Activated CD8-positive, alpha-beta memory T cell treated with anti-CD3 and anti-CD28 coated beads, Interleukin-2, amount 10 ng/mL, durations not matched to agents 7 days and 5 days (primary cell): ENCODE results near the gene CACNA2D4. TPM values are rescaled to one million over a fixed set of nuclear protein-coding genes. Genes with fewer than 3 reads are reported as not detected.

Source experiments
- ATAC-seq: fragments of 150-1000 bp; cut with Tn5 transposase; one replicate; pipeline ENCODE4 v1.10.0; 2021; ENCODE audit warnings: moderate library complexity
- CTCF ChIA-PET: fragments of 350-600 bp; sonication (Branson Sonifier 250); formaldehyde crosslinking; loops from one replicate; lab custom pipeline; 2021; ENCODE audit warnings: antibody characterized with exemption; lab: Charles Lee
- DNase-seq: peaks from one replicate; pipeline ENCODE4 v3.0.0-alpha.2; 2020
- H3K27ac Mint-ChIP-seq: one replicate; pipeline ENCODE4 v1.8.0; 2021; ENCODE audit warnings: mild to moderate bottlenecking, mixed read lengths
- H3K27me3 Mint-ChIP-seq: one replicate; pipeline ENCODE4 v1.8.0; 2021; ENCODE audit warnings: mixed read lengths
- H3K36me3 Mint-ChIP-seq: one replicate; pipeline ENCODE4 v1.8.0; 2021; ENCODE audit warnings: mild to moderate bottlenecking, mixed read lengths
- H3K4me1 Mint-ChIP-seq: one replicate; pipeline ENCODE4 v1.8.0; 2021; ENCODE audit warnings: mixed read lengths
- H3K4me3 Mint-ChIP-seq: one replicate; pipeline ENCODE4 v1.8.0; 2021; ENCODE audit warnings: mild to moderate bottlenecking, moderate library complexity, mixed read lengths
- H3K9me3 Mint-ChIP-seq: one replicate; pipeline ENCODE4 v1.8.0; 2022; ENCODE audit warnings: low read depth, mixed read lengths
- total RNA-seq, 2 experiments: library from RNA; stranded (reverse); gene quantifications; one replicate each; pipeline ENCODE4 v1.2.3, GENCODE V29; 2021

CACNA2D4 gene
- total RNA-seq, 2 experiments from 2014 or later, result 5.9 to 8.2 TPM

DNA sequence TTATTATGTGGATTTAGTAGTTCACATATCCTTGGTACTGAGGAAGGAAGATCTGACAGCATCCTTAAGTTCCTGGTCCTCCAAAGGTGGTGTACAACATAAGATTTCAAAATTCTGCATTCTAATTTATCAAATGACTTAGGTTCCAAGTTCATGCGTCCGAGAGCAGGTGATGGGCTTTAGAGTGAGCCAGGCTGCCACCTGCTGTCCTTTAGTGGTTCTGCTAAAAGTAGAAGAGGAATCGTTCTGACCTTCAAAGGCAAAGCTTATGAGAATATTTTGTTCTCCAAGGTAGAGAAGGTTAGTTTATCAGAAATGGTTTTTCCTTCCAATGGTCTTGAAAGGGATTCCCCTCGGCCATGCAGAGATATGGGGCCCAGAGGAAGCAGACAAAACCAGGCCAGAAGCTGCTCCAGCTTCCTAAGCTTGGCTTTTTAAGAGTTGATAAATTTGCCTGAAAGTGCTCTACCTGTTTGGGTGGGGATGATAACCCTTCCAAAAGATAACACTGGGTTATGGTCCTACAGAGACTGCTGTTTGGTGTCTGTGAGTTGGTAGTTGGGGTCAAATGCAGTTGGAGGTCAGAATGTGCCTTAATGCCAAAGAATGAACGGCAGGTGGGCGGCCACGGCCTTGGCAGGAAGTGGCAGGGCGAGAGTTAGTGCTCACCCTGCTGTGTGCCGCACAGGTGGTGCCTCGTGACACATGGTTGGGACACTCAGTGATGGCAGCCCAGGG is 127.2 kb downstream of the CACNA2D4 start:
- ATAC-seq, result peak; percentile 34
- H3K36me3 Mint-ChIP-seq, result peaks cover under 1% of the 10 kb centered on the region
- peak; percentile 81 for DNase-seq
- H3K4me3 Mint-ChIP-seq, result no peak overlapping the region
- H3K27me3 Mint-ChIP-seq, result no peaks in the 10 kb centered on the region
- CTCF ChIA-PET, result interaction anchor here (0.6 to 8.2 kb wide), 34 partner anchors 9 to 674 kb away, joined by 3 to 304 read pairs (median 4); partner anchors contain the start of gene WNT5B
- peak overlapping the region; percentile 56 for H3K27ac Mint-ChIP-seq
- peaks cover 27% of the 10 kb centered on the region for H3K4me1 Mint-ChIP-seq
- no peaks in the 10 kb centered on the region for H3K9me3 Mint-ChIP-seq

DNA sequence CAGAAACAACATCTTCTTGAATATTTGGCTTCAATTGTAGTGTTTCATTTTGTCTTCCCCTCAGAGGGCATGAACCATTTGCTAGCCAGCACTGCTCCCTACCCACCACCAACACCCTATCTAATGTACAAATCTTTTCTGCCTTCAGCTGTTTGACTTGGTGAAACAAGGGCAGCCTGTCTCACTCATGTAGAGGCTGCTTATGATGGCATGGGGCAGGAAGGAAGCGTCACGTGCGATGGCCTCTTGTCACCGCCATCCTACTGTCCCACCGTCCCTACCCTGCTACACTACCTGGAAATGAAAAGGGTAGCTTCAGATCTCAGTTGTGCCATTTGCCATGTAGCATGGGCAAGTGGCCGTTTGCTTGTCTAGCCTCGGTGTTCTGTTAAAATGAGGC is 128.0 kb downstream of the CACNA2D4 start:
- H3K27me3 Mint-ChIP-seq, result no peaks in the 10 kb centered on the region
- no peak for DNase-seq
- H3K27ac Mint-ChIP-seq, result no peak overlapping the region
- peaks cover 24% of the 10 kb centered on the region for H3K4me1 Mint-ChIP-seq
- no peak overlapping the region for H3K4me3 Mint-ChIP-seq
- ATAC-seq, result no peak
- CTCF ChIA-PET, result interaction anchor here (0.8 to 8.2 kb wide), 23 partner anchors 8 to 673 kb away, joined by 3 to 304 read pairs (median 6); partner anchors contain the start of gene WNT5B
- H3K9me3 Mint-ChIP-seq, result no peaks in the 10 kb centered on the region
- H3K36me3 Mint-ChIP-seq, result peaks cover 4% of the 10 kb centered on the region

DNA sequence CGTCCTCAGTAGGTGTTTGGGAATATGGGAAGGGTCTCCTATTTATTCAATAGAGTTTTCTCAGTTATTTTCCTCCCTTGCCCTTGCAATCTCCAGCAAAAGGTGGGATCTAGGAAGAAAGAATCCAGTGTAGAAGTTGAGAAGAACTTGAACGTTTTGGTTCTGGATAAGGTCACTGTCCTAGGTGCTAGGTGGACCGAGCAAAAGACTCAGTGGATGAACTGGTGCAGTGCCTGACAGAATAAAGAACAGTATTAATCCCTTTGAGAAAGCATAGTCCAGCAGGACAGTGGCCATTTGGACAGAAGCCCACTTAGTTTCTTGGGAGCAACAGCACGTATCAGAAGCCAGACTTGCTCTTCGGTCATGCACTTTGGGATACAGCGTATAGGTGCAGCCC is 130.7 kb downstream of the CACNA2D4 start:
- Mint-ChIP-seq H3K4me1 (peaks cover 21% of the 10 kb centered on the region), H3K9me3 (no peaks in the 10 kb centered on the region), H3K36me3 (peaks cover 10% of the 10 kb centered on the region), H3K27ac (no peak overlapping the region), H3K4me3 (no peak overlapping the region), H3K27me3 (no peaks in the 10 kb centered on the region)
- ATAC-seq, result no peak
- CTCF ChIA-PET, result interaction anchor here (1.8 to 6.1 kb wide), 3 partner anchors 134 to 153 kb away, joined by 7 to 304 read pairs (median 68); no protein-coding TSS in a partner anchor
- DNase-seq, result no peak

DNA sequence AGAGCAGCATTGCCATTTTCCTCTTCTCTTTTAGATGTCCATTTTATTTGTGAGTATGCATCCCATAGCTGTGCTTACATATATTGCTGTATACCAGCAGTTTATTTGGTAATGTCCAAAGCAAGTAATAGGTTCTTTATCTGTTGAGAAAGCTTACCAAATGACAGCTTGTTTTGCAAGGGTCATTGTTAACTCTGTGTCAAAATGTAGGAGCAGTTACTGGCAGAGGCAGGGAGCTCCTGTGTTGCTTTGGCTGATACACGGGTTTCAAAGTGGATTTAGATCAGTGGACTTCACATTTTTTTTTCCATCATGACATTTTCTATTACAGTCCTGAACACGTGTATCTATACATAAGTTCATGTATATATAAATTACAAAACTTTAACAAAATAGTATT is 136.2 kb downstream of the CACNA2D4 start:
- H3K27ac Mint-ChIP-seq, result no peak overlapping the region
- H3K9me3 Mint-ChIP-seq, result no peaks in the 10 kb centered on the region
- peaks cover 4% of the 10 kb centered on the region for H3K4me1 Mint-ChIP-seq
- ATAC-seq (no peak), DNase-seq (no peak)
- CTCF ChIA-PET, result interaction anchor here (0.7 to 2.4 kb wide), 6 partner anchors 9 to 233 kb away, joined by 3 to 11 read pairs (median 4); no protein-coding TSS in a partner anchor
- peaks cover 28% of the 10 kb centered on the region for H3K36me3 Mint-ChIP-seq
- H3K4me3 Mint-ChIP-seq, result no peak overlapping the region
- H3K27me3 Mint-ChIP-seq, result no peaks in the 10 kb centered on the region

DNA sequence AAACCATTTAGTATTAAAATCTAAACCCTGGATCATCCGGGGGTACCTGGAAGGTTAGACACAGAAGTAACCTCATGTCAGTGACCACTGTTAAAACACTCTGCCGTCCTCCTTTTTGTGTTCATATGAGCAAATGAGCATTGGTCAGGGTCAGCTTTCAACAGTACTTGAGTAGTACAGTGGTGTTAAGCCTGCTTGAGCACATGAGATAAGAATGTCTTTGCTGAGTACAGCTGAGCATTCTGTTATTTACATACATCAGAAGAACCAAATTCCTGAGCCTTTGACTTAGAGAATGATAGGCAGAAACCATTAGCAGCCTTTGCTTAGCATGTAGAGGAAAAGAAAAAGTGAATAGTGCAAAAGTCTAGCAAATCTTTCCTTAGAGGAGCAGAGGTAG is 136.7 kb downstream of the CACNA2D4 start:
- Mint-ChIP-seq H3K9me3 (no peaks in the 10 kb centered on the region), H3K4me3 (no peak overlapping the region), H3K4me1 (peaks cover 4% of the 10 kb centered on the region), H3K36me3 (peaks cover 28% of the 10 kb centered on the region), H3K27me3 (no peaks in the 10 kb centered on the region), H3K27ac (no peak overlapping the region)
- CTCF ChIA-PET, result interaction anchor here (0.9 to 2.4 kb wide), 5 partner anchors 9 to 158 kb away, joined by 3 to 11 read pairs (median 4); no protein-coding TSS in a partner anchor
- ATAC-seq, result no peak
- no peak for DNase-seq

DNA sequence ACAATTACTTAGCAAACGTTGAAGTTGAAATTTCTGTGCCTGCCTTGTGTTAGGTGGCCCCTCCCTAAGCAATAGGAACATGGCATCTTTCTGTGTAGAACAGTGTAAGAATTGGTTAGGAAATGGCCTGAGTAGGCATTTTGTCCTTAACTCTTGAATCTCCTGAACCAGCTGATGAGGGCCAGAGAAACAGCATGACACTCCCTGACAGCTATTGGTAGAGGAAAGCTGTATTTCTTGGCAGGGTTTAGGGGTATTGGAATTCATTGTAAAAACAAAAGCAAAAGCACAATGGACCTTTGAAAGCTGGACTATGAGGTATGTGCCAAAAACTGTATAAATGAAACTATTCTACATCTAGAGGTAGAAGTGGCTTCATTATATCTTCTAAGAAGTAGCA is 138.7 kb downstream of the CACNA2D4 start:
- CTCF ChIA-PET, result interaction anchor here (1.2 to 1.7 kb wide), 2 partner anchors 15 to 128 kb away, joined by 3 read pairs; no protein-coding TSS in a partner anchor
- Mint-ChIP-seq H3K9me3 (no peaks in the 10 kb centered on the region), H3K27me3 (no peaks in the 10 kb centered on the region), H3K4me1 (peaks cover 6% of the 10 kb centered on the region), H3K4me3 (no peak overlapping the region), H3K27ac (no peak overlapping the region), H3K36me3 (peaks cover 22% of the 10 kb centered on the region)
- ATAC-seq (no peak), DNase-seq (no peak)

DNA sequence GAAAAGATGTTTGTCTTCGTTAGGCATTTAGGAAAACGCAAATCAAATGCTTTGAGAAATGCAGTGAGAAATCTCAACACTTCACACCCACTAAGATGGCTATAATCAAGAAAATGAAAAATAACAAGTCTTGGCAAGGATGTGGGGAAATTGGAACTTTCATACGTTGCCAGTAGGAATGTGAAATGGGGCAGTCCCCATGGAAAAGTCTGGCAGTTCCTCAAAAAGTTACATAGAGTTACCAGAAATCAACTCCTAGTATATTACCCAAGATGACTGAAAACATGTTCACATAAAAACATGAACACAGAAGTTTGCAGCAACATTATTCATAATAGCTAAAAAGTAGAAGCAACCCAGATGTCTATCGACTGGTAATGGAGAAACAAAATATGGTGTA is 139.5 kb downstream of the CACNA2D4 start:
- H3K4me3 Mint-ChIP-seq, result no peak overlapping the region

DNA sequence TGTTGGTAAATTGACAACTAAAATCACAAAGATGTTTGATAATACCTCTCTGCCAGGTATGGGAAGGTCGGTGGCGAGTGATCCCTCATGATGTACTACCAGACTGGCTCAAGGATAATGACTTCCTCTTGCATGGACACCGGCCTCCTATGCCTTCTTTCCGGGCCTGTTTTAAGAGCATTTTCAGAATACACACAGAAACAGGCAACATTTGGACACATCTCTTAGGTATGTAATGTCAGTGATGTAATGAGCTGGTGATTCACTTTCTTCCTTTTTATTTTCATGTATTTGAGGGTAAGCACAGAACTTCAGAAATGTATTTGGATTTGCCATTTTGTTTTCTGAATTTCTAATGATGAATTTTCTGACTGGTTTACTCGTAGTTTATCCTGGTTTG is 140.7 kb downstream of the CACNA2D4 start:
- DNase-seq (no peak), ATAC-seq (no peak)
- Mint-ChIP-seq H3K36me3 (peaks cover 28% of the 10 kb centered on the region), H3K27ac (no peak overlapping the region), H3K4me3 (no peak overlapping the region), H3K4me1 (peaks cover 6% of the 10 kb centered on the region), H3K27me3 (no peaks in the 10 kb centered on the region), H3K9me3 (no peaks in the 10 kb centered on the region)
- CTCF ChIA-PET, result interaction anchor here (1.0 to 1.1 kb wide), 2 partner anchors 125 to 129 kb away, joined by 3 read pairs; no protein-coding TSS in a partner anchor

More for the DNA sequence above, 139.5 kb downstream of the CACNA2D4 start:
- no peak overlapping the region for H3K27ac Mint-ChIP-seq
- H3K36me3 Mint-ChIP-seq, result peaks cover 20% of the 10 kb centered on the region
- no peak for ATAC-seq
- CTCF ChIA-PET, result interaction anchor here (1.2 to 1.7 kb wide), 2 partner anchors 14 to 127 kb away, joined by 3 read pairs; no protein-coding TSS in a partner anchor
- no peaks in the 10 kb centered on the region for H3K27me3 Mint-ChIP-seq
- DNase-seq, result no peak
- H3K9me3 Mint-ChIP-seq, result no peaks in the 10 kb centered on the region
- peaks cover 6% of the 10 kb centered on the region for H3K4me1 Mint-ChIP-seq

DNA sequence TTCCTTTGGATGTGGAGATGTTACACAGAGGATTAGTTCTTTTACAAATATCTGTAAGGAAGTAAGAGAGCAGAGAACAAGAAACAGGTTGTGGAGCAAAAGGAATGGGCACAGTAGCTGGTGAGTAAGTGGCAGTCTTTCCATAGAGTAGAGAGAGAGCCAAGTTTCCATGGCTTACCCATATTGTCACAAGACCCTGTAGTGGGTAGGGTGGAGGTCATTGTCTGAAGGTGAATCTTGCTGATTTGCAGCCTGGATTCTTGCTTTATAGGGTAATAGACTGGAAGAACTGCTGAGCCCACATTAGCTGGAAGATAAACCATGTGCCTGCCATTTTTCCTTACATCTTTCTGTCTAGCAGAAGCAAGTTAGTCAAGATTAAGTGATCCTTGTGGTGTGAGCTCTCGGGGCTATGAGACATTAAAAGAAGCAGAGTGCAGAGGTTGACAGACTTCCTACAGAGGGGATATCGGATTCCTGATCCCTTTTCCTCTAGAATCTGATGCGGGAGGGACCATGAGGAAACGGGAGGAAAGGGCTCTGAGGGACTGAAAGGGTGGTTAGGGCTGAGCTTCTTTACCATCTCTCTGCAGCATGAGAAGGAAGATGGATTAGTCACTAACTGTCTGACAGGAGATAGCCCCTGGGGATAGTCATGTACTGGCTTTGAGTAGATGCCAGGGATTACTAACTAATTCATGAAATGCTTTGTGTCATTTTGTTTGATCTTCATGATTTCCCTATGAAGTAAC is 142.1 kb downstream of the CACNA2D4 start:
- ATAC-seq (no peak), DNase-seq (no peak)
- no peak overlapping the region for H3K4me3 Mint-ChIP-seq
- H3K9me3 Mint-ChIP-seq, result no peaks in the 10 kb centered on the region
- H3K27me3 Mint-ChIP-seq, result no peaks in the 10 kb centered on the region
- CTCF ChIA-PET, result interaction anchor here (1.0 to 2.1 kb wide), 4 partner anchors 15 to 142 kb away, joined by 3 to 6 read pairs (median 4); no protein-coding TSS in a partner anchor
- H3K4me1 Mint-ChIP-seq, result peaks cover 6% of the 10 kb centered on the region
- peaks cover 29% of the 10 kb centered on the region for H3K36me3 Mint-ChIP-seq
- no peak overlapping the region for H3K27ac Mint-ChIP-seq

DNA sequence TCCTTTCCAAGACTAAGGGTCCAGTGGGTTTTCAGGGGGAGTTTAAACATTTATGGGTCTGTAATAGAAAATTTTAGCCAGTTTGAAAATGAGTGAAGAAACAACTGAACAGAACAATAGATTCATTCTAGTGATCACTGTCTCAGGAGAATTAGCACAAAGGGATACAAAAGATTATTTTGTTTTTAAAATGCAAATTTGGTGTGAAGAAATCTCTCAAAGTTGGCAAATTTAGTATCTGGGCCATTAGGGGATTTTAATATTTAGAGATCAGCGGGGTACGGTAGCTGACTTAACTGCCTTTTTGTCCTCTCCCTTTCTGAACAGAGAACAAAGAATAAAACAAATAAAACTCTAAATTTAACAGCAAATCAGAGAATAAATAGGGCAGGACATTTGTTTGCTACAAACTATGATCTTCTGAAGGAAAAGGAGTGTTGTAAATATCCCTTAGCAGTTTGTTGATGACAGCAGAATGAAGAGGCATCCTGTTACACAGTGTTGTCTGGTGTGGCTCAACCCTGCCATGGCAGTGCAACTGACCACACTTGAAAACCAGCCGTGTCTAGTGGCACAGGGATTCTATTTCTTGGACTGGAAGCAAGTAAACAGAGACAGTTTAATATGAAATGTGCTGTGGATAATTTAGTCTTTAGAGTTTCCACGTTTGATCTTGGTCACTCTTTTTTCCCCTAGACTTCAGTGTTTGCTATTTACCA is 144.4 kb downstream of the CACNA2D4 start:
- Mint-ChIP-seq H3K36me3 (peaks cover 21% of the 10 kb centered on the region), H3K9me3 (no peaks in the 10 kb centered on the region), H3K4me1 (peaks cover 2% of the 10 kb centered on the region), H3K27me3 (no peaks in the 10 kb centered on the region), H3K27ac (no peak overlapping the region), H3K4me3 (no peak overlapping the region)
- CTCF ChIA-PET, result no interaction called here
- no peak for DNase-seq
- no peak for ATAC-seq

DNA sequence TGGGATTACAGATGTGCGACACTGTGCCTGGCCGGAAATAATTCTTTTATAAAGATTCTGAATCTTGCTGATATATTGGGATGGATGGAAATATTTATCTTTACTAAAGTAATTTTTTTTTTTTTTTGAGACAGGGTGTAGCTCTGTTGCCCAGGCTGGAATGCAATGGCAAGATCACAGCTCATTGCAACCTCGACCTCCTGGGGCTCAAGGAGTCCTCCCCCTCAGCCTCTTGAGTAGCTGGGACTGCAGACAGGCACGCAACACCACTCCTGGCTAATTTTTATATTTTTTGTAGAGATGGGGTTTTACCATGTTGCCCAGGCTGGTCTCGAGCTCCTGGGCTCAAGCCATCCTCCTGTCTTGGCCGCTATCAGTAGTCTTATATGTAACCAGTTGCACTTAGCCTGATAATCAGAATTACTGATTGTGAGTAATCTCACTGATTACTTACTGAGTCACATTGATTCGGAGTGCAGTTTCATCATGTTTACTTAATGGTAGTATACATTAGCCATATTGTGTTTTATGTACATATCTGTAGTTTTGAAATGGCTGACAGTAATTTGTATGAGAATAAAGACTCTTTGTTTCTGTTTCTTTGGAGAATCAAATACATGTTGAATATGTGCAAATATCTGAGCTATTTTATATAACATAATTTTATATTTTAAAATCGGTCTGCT is 148.5 kb downstream of the CACNA2D4 start:
- Mint-ChIP-seq H3K36me3 (peaks cover 12% of the 10 kb centered on the region), H3K27ac (no peak overlapping the region), H3K27me3 (no peaks in the 10 kb centered on the region), H3K4me1 (no peaks in the 10 kb centered on the region), H3K9me3 (no peaks in the 10 kb centered on the region), H3K4me3 (no peak overlapping the region)
- no peak for DNase-seq
- ATAC-seq, result no peak
- CTCF ChIA-PET, result interaction anchor here (1.2 kb wide), 1 partner anchor 116 kb away, joined by 4 read pairs; no protein-coding TSS in a partner anchor

DNA sequence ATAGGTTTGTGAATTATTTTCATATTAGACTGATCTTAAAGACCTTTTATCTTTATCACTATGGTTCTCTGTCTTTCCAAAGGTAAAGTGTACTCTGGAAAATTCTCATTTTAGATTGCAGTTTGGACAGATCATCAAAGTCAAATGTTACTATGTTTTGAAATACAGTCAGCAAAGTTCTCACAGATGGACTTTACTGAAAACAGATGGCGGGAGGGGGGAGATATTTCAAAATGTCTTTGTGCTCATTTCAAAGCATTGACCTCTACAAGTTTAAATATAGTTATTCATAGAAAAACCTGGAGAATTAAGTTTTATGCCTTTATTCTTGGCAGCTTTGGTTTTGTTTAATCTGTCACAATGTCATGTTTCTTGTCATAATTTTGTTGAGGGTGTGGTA is 149.8 kb downstream of the CACNA2D4 start:
- H3K4me3 Mint-ChIP-seq, result no peak overlapping the region
- H3K27me3 Mint-ChIP-seq, result no peaks in the 10 kb centered on the region
- H3K36me3 Mint-ChIP-seq, result peaks cover 10% of the 10 kb centered on the region
- DNase-seq, result no peak
- no peak overlapping the region for H3K27ac Mint-ChIP-seq
- CTCF ChIA-PET, result no interaction called here
- ATAC-seq, result no peak
- H3K9me3 Mint-ChIP-seq, result no peaks in the 10 kb centered on the region
- H3K4me1 Mint-ChIP-seq, result no peaks in the 10 kb centered on the region
